ENCODE results near the gene C11orf42.

GRCh38 chr11:6248248-6248647, 42.9 kb downstream of the C11orf42 start:
- no peak for TF ChIP-seq NFE2L2 (conservative IDR thresholded peaks at IDR 0.05; ENCODE audit: low read length)
- no peak for TF ChIP-seq HOXA7 (CRISPR knock-in tag; IDR thresholded peaks at IDR 0.05)
- no peak for TF ChIP-seq ELK1 (IDR thresholded peaks at IDR 0.05; ENCODE audit: low read depth, low read length)
- TF ChIP-seq CTCF (IDR thresholded peaks at IDR 0.05): no peak
- no peak for TF ChIP-seq KDM5A (IDR thresholded peaks at IDR 0.05)
- TF ChIP-seq MYC (IDR thresholded peaks at IDR 0.05; ENCODE audit: borderline replicate concordance, low read length): no peak
- no peak for TF ChIP-seq CHD4 (IDR thresholded peaks at IDR 0.05; ENCODE audit: borderline replicate concordance)
- TF ChIP-seq BCL3 (IDR thresholded peaks at IDR 0.05): no peak
- TF ChIP-seq NR3C1 (IDR thresholded peaks at IDR 0.05): no peak
- TF ChIP-seq USF2 (IDR thresholded peaks at IDR 0.05): no peak
- no peak for TF ChIP-seq POLR2A (IDR thresholded peaks at IDR 0.05; ENCODE audit: low read length)
